GM23338 (cell line): ENCODE data around the gene FZD7. TPM values are rescaled to one million over a fixed set of nuclear protein-coding genes. Genes with fewer than 3 reads are reported as not detected.
A peak's percentile ranks its signal among the peaks of the same experiment; 100 is the strongest.

ENCODE experiments used
- ATAC-seq: fragments of 200-7000 bp; cut with Tn5 transposase; 3 replicates; pipeline ENCODE4 v1.9.1; 2020
- DNase-seq: peaks from one replicate; pipeline ENCODE4 v3.0.0-alpha.2; 2015; ENCODE audit warnings: low spot score
- H2AFZ ChIP-seq: fragments of 200-600 bp; sonication (generic); 2 replicates; pipeline ENCODE4 v1.8.0; 2016; ENCODE audit warnings: antibody characterized with exemption, mild to moderate bottlenecking, moderate library complexity
- H3F3A ChIP-seq: fragments of 200-600 bp; sonication (generic); replicated peaks from 2 replicates; pipeline ENCODE4 v1.8.0; 2017; ENCODE audit warnings: antibody characterized with exemption, mixed run types, low read depth
- H3K27ac ChIP-seq: fragments of 200-600 bp; sonication (generic); 2 replicates; pipeline ENCODE4 v1.6.1; 2016; ENCODE audit warnings: low read depth
- H3K27me3 ChIP-seq: fragments of 200-600 bp; sonication (generic); 2 replicates; pipeline ENCODE4 v1.8.0; 2016; ENCODE audit warnings: mild to moderate bottlenecking, mixed run types, moderate library complexity; ENCODE audit not compliant: insufficient read depth
- H3K36me3 ChIP-seq: fragments of 200-600 bp; sonication (generic); 2 replicates; pipeline ENCODE4 v1.8.0; 2016; ENCODE audit warnings: mild to moderate bottlenecking; ENCODE audit not compliant: insufficient read depth
- H3K4me1 ChIP-seq: fragments of 200-600 bp; sonication (generic); 2 replicates; pipeline ENCODE4 v1.8.0; 2016; ENCODE audit warnings: mild to moderate bottlenecking, moderate library complexity; ENCODE audit not compliant: insufficient read depth
- H3K4me2 ChIP-seq: fragments of 200-600 bp; sonication (generic); 2 replicates; pipeline ENCODE4 v1.7.1; 2017; ENCODE audit warnings: mixed run types
- H3K4me3 ChIP-seq: fragments of 200-600 bp; sonication (generic); 2 replicates; pipeline ENCODE4 v1.6.1; 2016; ENCODE audit warnings: mixed run types
- H3K79me2 ChIP-seq: fragments of 200-600 bp; sonication (generic); replicated peaks from 2 replicates; pipeline ENCODE4 v1.8.0; 2017; ENCODE audit warnings: mild to moderate bottlenecking; ENCODE audit not compliant: insufficient read depth
- H3K9me2 ChIP-seq: fragments of 200-600 bp; sonication (generic); 2 replicates; pipeline ENCODE4 v1.8.0; 2017; ENCODE audit not compliant: insufficient read depth
- H4K20me1 ChIP-seq: fragments of 200-600 bp; sonication (generic); replicated peaks from 2 replicates; pipeline ENCODE4 v1.8.0; 2017; ENCODE audit warnings: mild to moderate bottlenecking; ENCODE audit not compliant: insufficient read depth
- H3K27ac Mint-ChIP-seq: 2 replicates; pipeline ENCODE4 v1.8.0; 2020; ENCODE audit warnings: inconsistent platforms, mild to moderate bottlenecking, moderate library complexity, mixed read lengths
- H3K27me3 Mint-ChIP-seq: 3 replicates; pipeline ENCODE4 v1.8.0; 2022; ENCODE audit warnings: low read depth, mild to moderate bottlenecking, moderate library complexity, mixed read lengths, inconsistent platforms; ENCODE audit not compliant: insufficient read depth, poor library complexity
- H3K36me3 Mint-ChIP-seq: 3 replicates; pipeline ENCODE4 v1.8.0; 2021; ENCODE audit warnings: low read depth, mild to moderate bottlenecking, inconsistent platforms, moderate library complexity, mixed read lengths
- H3K4me1 Mint-ChIP-seq: 3 replicates; pipeline ENCODE4 v1.8.0; 2020; ENCODE audit warnings: mild to moderate bottlenecking, inconsistent platforms, mixed read lengths
- H3K4me3 Mint-ChIP-seq: 3 replicates; pipeline ENCODE4 v1.8.0; 2021; ENCODE audit warnings: moderate library complexity, mild to moderate bottlenecking, inconsistent platforms, mixed read lengths
- H3K9me3 Mint-ChIP-seq: 3 replicates; pipeline ENCODE4 v1.8.0; 2020; ENCODE audit warnings: moderate library complexity, mild to moderate bottlenecking, inconsistent platforms, mixed read lengths
- CREB1 ChIP-seq: fragments of 250-450 bp; sonication (Bioruptor Pico); IDR thresholded peaks from 2 replicates; pipeline ENCODE4 v1.5.0; 2020; ENCODE audit warnings: low read depth, mild to moderate bottlenecking, moderate library complexity
- EZH2 ChIP-seq: fragments of 200-600 bp; sonication (generic); IDR thresholded peaks from one replicate; pipeline ENCODE4 v1.8.0; 2017; ENCODE audit warnings: antibody characterized with exemption, mild to moderate bottlenecking, low read depth; ENCODE audit not compliant: unreplicated experiment
- EZH2phosphoT487 ChIP-seq: fragments of 200-600 bp; sonication (generic); IDR thresholded peaks from one replicate; pipeline ENCODE4 v1.8.1; 2018; ENCODE audit warnings: antibody characterized with exemption; ENCODE audit not compliant: unreplicated experiment
- NANOG ChIP-seq: IDR thresholded peaks from 2 replicates; pipeline ENCODE4 v1.6.1; 2016; ENCODE audit warnings: antibody characterized with exemption, borderline replicate concordance
- POLR2AphosphoS5 ChIP-seq: IDR thresholded peaks from 2 replicates; pipeline ENCODE4 v1.6.1; 2016; ENCODE audit warnings: antibody characterized with exemption, low read depth
- REST ChIP-seq: IDR thresholded peaks from one replicate; pipeline ENCODE4 v1.6.1; 2018; ENCODE audit warnings: antibody characterized with exemption; ENCODE audit not compliant: unreplicated experiment
- STAT1 ChIP-seq: IDR thresholded peaks from one replicate; pipeline ENCODE4 v1.6.1; 2016; ENCODE audit warnings: antibody characterized with exemption; ENCODE audit not compliant: unreplicated experiment
- ZNF114 ChIP-seq: fragments of 250-450 bp; sonication (Bioruptor Pico); IDR thresholded peaks from 2 replicates; pipeline ENCODE4 v1.5.0; 2020; ENCODE audit warnings: mild to moderate bottlenecking, moderate library complexity
- ZNF331 ChIP-seq: fragments of 250-450 bp; sonication (Bioruptor Pico); IDR thresholded peaks from 2 replicates; pipeline ENCODE4 v1.5.0; 2020; ENCODE audit warnings: low read depth, mild to moderate bottlenecking, moderate library complexity
- ZNF462 ChIP-seq: fragments of 250-450 bp; sonication (Bioruptor Pico); IDR thresholded peaks from 2 replicates; pipeline ENCODE4 v1.5.0; 2020; ENCODE audit warnings: mild to moderate bottlenecking, moderate library complexity
- polyA plus RNA-seq: library from polyadenylated mRNA; unstranded; fragments of >200 nt; fragmentation: Nextera tagmentation; extraction: Ambion mirVana; gene quantifications from 2 replicates; pipeline ENCODE4 v1.2.1, GENCODE V29; 2016
- total RNA-seq: library from RNA; depleted of rRNA; stranded (reverse); fragments of >200 nt; shearing (Covaris generic); gene quantifications from 2 replicates; pipeline ENCODE4 v1.2.3, GENCODE V29; 2014
- TF ChIP-seq, protein P1 (sequence below): IDR thresholded peaks from 2 replicates; pipeline ENCODE4 v1.6.1; 2016; ENCODE audit warnings: antibody characterized with exemption

The FZD7 gene
- total and polyA plus RNA-seq, 2 experiments from 2014 or later: 164 to 435 TPM

- TF ChIP-seq ZNF331 (no peak), STAT1 (no peak), EZH2 (no peak), CREB1 (no peak), REST (no peak), EZH2phosphoT487 (no peak)
These were observed 3.4 kb downstream of the FZD7 start (continued) for GRCh38 chr2:202037086-202037485.

DNA sequence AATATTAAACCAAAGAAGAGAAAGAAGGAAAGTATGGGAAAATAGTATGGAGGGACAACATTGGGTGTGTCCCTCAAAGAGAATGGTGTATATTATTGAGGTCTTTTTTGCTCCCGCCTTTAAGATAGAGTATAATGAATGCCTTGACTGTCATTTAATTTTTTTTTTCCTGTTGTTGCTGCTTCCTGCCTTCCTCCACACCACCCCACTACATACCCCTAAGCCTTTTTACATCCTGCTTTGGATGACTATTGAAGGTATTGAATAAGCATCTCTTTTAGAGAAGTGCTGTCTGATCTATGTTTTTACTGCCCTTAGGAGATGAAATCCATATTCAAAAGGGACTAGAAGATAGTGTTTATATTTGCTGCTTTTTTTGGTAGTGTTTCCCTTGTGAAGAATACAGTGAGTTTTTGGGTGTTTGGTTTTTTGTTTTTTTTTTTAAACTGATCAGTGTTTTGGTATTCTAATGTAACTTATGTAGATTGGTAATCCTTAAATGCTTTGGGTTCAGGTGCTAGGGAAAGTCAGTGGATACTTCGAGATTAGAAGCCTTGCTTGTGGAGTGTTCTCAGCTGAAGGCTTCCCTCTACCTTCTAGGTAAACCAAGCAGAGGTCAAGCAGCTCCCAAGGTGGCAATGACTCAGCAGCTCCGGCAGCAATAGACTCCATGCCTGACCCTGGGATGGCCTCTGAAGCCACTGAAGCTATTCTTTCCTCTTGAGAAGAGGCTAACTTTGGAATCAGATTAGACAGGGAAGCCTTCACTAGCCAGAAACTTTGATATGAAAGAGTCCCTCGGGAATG is 5.0 kb downstream of the FZD7 start:
- Mint-ChIP-seq H3K36me3 (peaks cover 20% of the 10 kb centered on the region), H3K9me3 (no peaks in the 10 kb centered on the region), H3K4me1 (peaks cover 29% of the 10 kb centered on the region; the same call in 2 of the 3 replicates), H3K27me3 (peaks cover 4% of the 10 kb centered on the region), H3K27ac (peak overlapping the region; percentile 85), H3K4me3 (no peak overlapping the region)
- Histone ChIP-seq H3K79me2 (peaks cover 57% of the 10 kb centered on the region), H2AFZ (no peak overlapping the region), H3F3A (peaks cover 24% of the 10 kb centered on the region), H3K9me2 (no peaks in the 10 kb centered on the region), H4K20me1 (peaks cover 26% of the 10 kb centered on the region), H3K4me3 (peak overlapping the region; percentile 97), H3K27me3 (no peaks in the 10 kb centered on the region), H3K4me1 (peaks cover 15% of the 10 kb centered on the region), H3K36me3 (peaks cover 20% of the 10 kb centered on the region; the same call in 1 of the 2 replicates), H3K27ac (peak overlapping the region; percentile 81), H3K4me2 (peak overlapping the region; percentile 88)
- peak; percentile 67 for DNase-seq
- ATAC-seq: peak; percentile 16
- no peak for TF ChIP-seq ZNF114 (CRISPR knock-in tag)
- peak; percentile 63; the same call in 1 of the 2 replicates for TF ChIP-seq ZNF462
- peak; percentile 25; the same call in 1 of the 2 replicates for TF ChIP-seq POLR2AphosphoS5
- TF ChIP-seq, protein P1, sequence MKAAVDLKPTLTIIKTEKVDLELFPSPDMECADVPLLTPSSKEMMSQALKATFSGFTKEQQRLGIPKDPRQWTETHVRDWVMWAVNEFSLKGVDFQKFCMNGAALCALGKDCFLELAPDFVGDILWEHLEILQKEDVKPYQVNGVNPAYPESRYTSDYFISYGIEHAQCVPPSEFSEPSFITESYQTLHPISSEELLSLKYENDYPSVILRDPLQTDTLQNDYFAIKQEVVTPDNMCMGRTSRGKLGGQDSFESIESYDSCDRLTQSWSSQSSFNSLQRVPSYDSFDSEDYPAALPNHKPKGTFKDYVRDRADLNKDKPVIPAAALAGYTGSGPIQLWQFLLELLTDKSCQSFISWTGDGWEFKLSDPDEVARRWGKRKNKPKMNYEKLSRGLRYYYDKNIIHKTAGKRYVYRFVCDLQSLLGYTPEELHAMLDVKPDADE: no peak
- TF ChIP-seq CREB1: no peak
- no peak for TF ChIP-seq EZH2
- TF ChIP-seq EZH2phosphoT487: no peak
- TF ChIP-seq NANOG: 0 out of 2 replicates have a peak, but pooled peaks have one; percentile 3
